Neural progenitor cell (in vitro differentiated cells): Measurements from ENCODE around the gene CTNNA3. TPM values are rescaled to one million over a fixed set of nuclear protein-coding genes. Genes with fewer than 3 reads are reported as not detected.

Experiments
- DNase-seq: peaks from one replicate; pipeline ENCODE4 v3.0.0-alpha.2; 2016; ENCODE audit warnings: low spot score
- H2AFZ ChIP-seq: fragments of 200-600 bp; sonication (generic); replicated peaks from 2 replicates; pipeline ENCODE4 v1.6.1; 2016; ENCODE audit warnings: antibody characterized with exemption
- H3F3A ChIP-seq: fragments of 200-600 bp; sonication (generic); 2 replicates; pipeline ENCODE4 v1.6.1; 2016; ENCODE audit warnings: antibody characterized with exemption, low read depth
- H3K27ac ChIP-seq: fragments of 200-600 bp; sonication (generic); 2 replicates; pipeline ENCODE4 v1.5.1; 2016; ENCODE audit warnings: mild to moderate bottlenecking
- H3K27me3 ChIP-seq: fragments of 200-600 bp; sonication (generic); 2 replicates; pipeline ENCODE4 v1.6.1; 2016; ENCODE audit warnings: mild to moderate bottlenecking, moderate library complexity
- H3K36me3 ChIP-seq: fragments of 200-600 bp; sonication (generic); 2 replicates; pipeline ENCODE4 v1.5.1; 2016
- H3K4me1 ChIP-seq: fragments of 200-600 bp; sonication (generic); 2 replicates; pipeline ENCODE4 v1.6.1; 2016; ENCODE audit warnings: mixed run types
- H3K4me2 ChIP-seq: fragments of 200-600 bp; sonication (generic); 2 replicates; pipeline ENCODE4 v1.6.1; 2016
- H3K4me3 ChIP-seq: fragments of 200-600 bp; sonication (generic); 2 replicates; pipeline ENCODE4 v1.5.1; 2016
- H3K79me2 ChIP-seq: fragments of 200-600 bp; sonication (generic); 2 replicates; pipeline ENCODE4 v1.6.1; 2016; ENCODE audit warnings: low read depth
- H3K9ac ChIP-seq: fragments of 200-600 bp; sonication (generic); 2 replicates; pipeline ENCODE4 v1.6.1; 2016
- H3K9me3 ChIP-seq: fragments of 200-600 bp; sonication (generic); 2 replicates; pipeline ENCODE4 v1.5.1; 2016; ENCODE audit warnings: low read depth
- H4K20me1 ChIP-seq: fragments of 200-600 bp; sonication (generic); 2 replicates; pipeline ENCODE4 v1.6.1; 2016; ENCODE audit warnings: low read depth
- H3K27ac Mint-ChIP-seq: 3 replicates; pipeline ENCODE4 v1.8.0; 2021; ENCODE audit warnings: mixed read lengths
- H3K27me3 Mint-ChIP-seq: 2 replicates; pipeline ENCODE4 v1.8.0; 2022; ENCODE audit warnings: low read depth, mild to moderate bottlenecking, inconsistent platforms, moderate library complexity, mixed read lengths; ENCODE audit not compliant: insufficient read depth
- H3K36me3 Mint-ChIP-seq: 3 replicates; pipeline ENCODE4 v1.8.0; 2021; ENCODE audit warnings: mixed read lengths
- H3K4me1 Mint-ChIP-seq: 3 replicates; pipeline ENCODE4 v1.8.0; 2021; ENCODE audit warnings: mixed read lengths
- H3K4me3 Mint-ChIP-seq: 3 replicates; pipeline ENCODE4 v1.8.0; 2021; ENCODE audit warnings: mild to moderate bottlenecking, moderate library complexity, mixed read lengths
- H3K9me3 Mint-ChIP-seq: 3 replicates; pipeline ENCODE4 v1.8.0; 2020; ENCODE audit warnings: mixed read lengths
- EZH2 ChIP-seq: fragments of 200-600 bp; sonication (generic); IDR thresholded peaks from 2 replicates; pipeline ENCODE4 v1.6.1; 2017; ENCODE audit warnings: antibody characterized with exemption, mild to moderate bottlenecking, moderate library complexity
- EZH2phosphoT487 ChIP-seq: fragments of 200-600 bp; sonication (generic); IDR thresholded peaks from 2 replicates; pipeline ENCODE4 v1.6.1; 2017; ENCODE audit warnings: antibody characterized with exemption
- total RNA-seq: library from RNA; depleted of rRNA; stranded (reverse); fragments of >200 nt; gene quantifications from 2 replicates; pipeline ENCODE4 v1.2.3, GENCODE V29; 2015; ENCODE audit warnings: low replicate concordance
- TF ChIP-seq, protein P1 (sequence below): fragments of 200-600 bp; sonication (generic); IDR thresholded peaks from 2 replicates; pipeline ENCODE4 v1.5.1; 2017; ENCODE audit warnings: antibody characterized with exemption, mild to moderate bottlenecking

CTNNA3 gene
- total RNA-seq, 1 donor from 2014 or later: 12.9 TPM

DNA sequence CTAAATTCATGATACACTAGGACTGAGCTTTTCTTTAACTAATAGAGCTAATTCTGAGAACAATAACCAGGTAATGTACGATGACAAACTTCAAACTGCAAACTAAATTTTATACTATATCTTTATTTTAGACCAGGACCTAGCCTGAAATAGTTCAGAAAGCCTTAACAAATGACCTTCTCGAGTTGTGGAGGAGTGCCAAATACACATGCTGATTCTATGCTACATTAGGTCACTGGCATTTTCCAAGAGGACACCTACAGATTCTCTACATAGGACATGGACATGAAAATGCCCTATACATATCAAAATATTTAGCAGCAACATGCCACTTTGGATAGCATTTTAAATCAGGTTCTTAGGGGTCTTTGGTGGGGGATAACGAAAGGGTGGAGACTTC lies 814.2 kb downstream of the CTNNA3 start:
- Mint-ChIP-seq H3K9me3 (no peaks in the 10 kb centered on the region), H3K4me1 (no peaks in the 10 kb centered on the region), H3K4me3 (no peak overlapping the region), H3K27ac (no peak overlapping the region), H3K36me3 (no peaks in the 10 kb centered on the region), H3K27me3 (peaks cover 2% of the 10 kb centered on the region)
- H3K4me1 ChIP-seq: no peaks in the 10 kb centered on the region
- H2AFZ ChIP-seq: no peak overlapping the region
- no peaks in the 10 kb centered on the region for H3K79me2 ChIP-seq
- no peak overlapping the region for H3K9ac ChIP-seq
- H3K4me2 ChIP-seq: no peak overlapping the region
- H3K4me3 ChIP-seq: no peak overlapping the region
- H4K20me1 ChIP-seq: no peaks in the 10 kb centered on the region
- no peaks in the 10 kb centered on the region for H3K27me3 ChIP-seq
- H3K27ac ChIP-seq: no peak overlapping the region
- H3K9me3 ChIP-seq: no peaks in the 10 kb centered on the region
- DNase-seq: no peak
- no peaks in the 10 kb centered on the region for H3K36me3 ChIP-seq
- no peaks in the 10 kb centered on the region for H3F3A ChIP-seq
- TF ChIP-seq EZH2 (no peak), EZH2phosphoT487 (no peak)
- TF ChIP-seq, protein P1, sequence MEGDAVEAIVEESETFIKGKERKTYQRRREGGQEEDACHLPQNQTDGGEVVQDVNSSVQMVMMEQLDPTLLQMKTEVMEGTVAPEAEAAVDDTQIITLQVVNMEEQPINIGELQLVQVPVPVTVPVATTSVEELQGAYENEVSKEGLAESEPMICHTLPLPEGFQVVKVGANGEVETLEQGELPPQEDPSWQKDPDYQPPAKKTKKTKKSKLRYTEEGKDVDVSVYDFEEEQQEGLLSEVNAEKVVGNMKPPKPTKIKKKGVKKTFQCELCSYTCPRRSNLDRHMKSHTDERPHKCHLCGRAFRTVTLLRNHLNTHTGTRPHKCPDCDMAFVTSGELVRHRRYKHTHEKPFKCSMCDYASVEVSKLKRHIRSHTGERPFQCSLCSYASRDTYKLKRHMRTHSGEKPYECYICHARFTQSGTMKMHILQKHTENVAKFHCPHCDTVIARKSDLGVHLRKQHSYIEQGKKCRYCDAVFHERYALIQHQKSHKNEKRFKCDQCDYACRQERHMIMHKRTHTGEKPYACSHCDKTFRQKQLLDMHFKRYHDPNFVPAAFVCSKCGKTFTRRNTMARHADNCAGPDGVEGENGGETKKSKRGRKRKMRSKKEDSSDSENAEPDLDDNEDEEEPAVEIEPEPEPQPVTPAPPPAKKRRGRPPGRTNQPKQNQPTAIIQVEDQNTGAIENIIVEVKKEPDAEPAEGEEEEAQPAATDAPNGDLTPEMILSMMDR: no peak

DNA sequence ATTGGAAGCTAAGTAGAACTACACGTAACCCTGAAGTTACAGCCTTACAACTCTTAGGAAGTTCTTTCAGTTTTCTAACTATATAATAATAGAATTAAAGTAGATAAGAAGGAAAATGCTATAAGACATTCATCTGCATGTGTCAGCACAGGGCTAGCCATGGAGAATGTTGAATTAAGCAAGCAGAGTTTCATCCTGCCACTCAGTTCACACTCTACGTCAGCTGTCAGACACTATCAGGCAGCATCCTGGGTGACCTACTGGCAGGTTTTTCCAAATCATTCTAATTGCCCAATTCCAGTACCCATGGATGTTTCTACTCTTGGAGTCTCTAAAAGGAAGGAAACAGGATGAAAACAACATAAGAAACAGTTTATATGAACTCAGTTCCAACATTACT lies 815.2 kb downstream of the CTNNA3 start:
- no peak overlapping the region for H3K4me2 ChIP-seq
- no peak overlapping the region for H2AFZ ChIP-seq
- Mint-ChIP-seq H3K9me3 (no peaks in the 10 kb centered on the region), H3K27me3 (no peaks in the 10 kb centered on the region), H3K4me3 (no peak overlapping the region), H3K36me3 (no peaks in the 10 kb centered on the region), H3K27ac (no peak overlapping the region), H3K4me1 (no peaks in the 10 kb centered on the region)
- no peaks in the 10 kb centered on the region for H3K4me1 ChIP-seq
- H3F3A ChIP-seq: no peaks in the 10 kb centered on the region
- no peaks in the 10 kb centered on the region for H3K79me2 ChIP-seq
- no peak for DNase-seq
- H3K27me3 ChIP-seq: no peaks in the 10 kb centered on the region
- H4K20me1 ChIP-seq: no peaks in the 10 kb centered on the region
- TF ChIP-seq EZH2phosphoT487 (no peak), EZH2 (no peak)
- TF ChIP-seq, protein P1: no peak
- no peak overlapping the region for H3K9ac ChIP-seq
- H3K27ac ChIP-seq: no peak overlapping the region
- no peak overlapping the region for H3K4me3 ChIP-seq
- H3K36me3 ChIP-seq: no peaks in the 10 kb centered on the region
- no peaks in the 10 kb centered on the region for H3K9me3 ChIP-seq

DNA sequence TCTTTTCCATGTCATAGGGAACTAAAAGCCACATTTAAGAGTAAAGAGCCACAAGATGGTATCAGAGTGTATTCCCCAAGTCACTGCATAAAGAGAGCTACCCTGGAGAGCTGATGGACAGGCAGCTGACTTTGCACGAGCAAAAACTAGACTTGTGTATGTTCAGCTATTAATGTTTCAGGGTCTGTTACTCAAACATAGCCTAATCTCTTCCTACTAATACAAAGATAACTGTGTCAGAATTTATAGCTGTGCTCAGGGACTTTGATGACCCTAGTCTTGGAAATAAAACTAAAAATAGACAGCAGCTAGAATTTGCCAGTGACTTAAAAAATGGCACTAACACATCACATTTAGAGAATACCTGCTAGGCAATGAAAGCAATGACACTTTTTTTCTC lies 815.7 kb downstream of the CTNNA3 start:
- no peak overlapping the region for H3K4me3 Mint-ChIP-seq
- no peaks in the 10 kb centered on the region for H3K27me3 Mint-ChIP-seq
- H4K20me1 ChIP-seq: no peaks in the 10 kb centered on the region
- no peaks in the 10 kb centered on the region for H3F3A ChIP-seq
- H3K27me3 ChIP-seq: no peaks in the 10 kb centered on the region
- TF ChIP-seq EZH2 (no peak), EZH2phosphoT487 (no peak)
- TF ChIP-seq, protein P1: no peak
- no peak overlapping the region for H3K4me3 ChIP-seq
- no peaks in the 10 kb centered on the region for H3K79me2 ChIP-seq
- DNase-seq: no peak
- H3K27ac ChIP-seq: no peak overlapping the region
- H2AFZ ChIP-seq: no peak overlapping the region
- no peaks in the 10 kb centered on the region for H3K9me3 Mint-ChIP-seq
- H3K4me1 Mint-ChIP-seq: no peaks in the 10 kb centered on the region
- H3K9me3 ChIP-seq: no peaks in the 10 kb centered on the region
- no peaks in the 10 kb centered on the region for H3K4me1 ChIP-seq
- H3K36me3 Mint-ChIP-seq: no peaks in the 10 kb centered on the region
- H3K9ac ChIP-seq: no peak overlapping the region
- H3K4me2 ChIP-seq: no peak overlapping the region
- no peaks in the 10 kb centered on the region for H3K36me3 ChIP-seq
- no peak overlapping the region for H3K27ac Mint-ChIP-seq

DNA sequence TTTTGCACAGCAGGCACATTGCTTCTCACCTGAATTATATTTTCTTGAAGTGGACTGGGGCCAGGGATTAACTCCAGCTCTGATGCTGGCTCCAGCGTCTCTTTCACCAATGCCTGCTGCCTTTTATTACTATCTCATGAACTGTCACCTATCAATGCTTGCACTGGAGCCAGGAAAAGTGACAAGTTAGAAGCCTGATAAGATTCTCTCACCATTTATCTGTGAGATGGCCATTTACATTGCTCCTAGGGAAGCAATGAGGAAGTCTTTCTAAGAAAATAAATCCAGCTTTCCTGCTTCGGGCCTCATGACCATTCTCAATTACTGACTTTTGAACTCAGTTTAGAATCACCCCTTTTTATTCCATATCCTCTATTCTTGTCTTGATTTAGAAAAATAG lies 818.6 kb downstream of the CTNNA3 start:
- Histone ChIP-seq H3K36me3 (no peaks in the 10 kb centered on the region), H3F3A (no peaks in the 10 kb centered on the region), H3K4me3 (no peak overlapping the region), H3K9ac (no peak overlapping the region), H2AFZ (no peak overlapping the region), H3K27me3 (no peaks in the 10 kb centered on the region), H3K4me1 (no peaks in the 10 kb centered on the region), H3K27ac (no peak overlapping the region), H4K20me1 (no peaks in the 10 kb centered on the region), H3K9me3 (no peaks in the 10 kb centered on the region), H3K79me2 (no peaks in the 10 kb centered on the region), H3K4me2 (no peak overlapping the region)
- no peaks in the 10 kb centered on the region for H3K9me3 Mint-ChIP-seq
- no peak for DNase-seq
- H3K27ac Mint-ChIP-seq: no peak overlapping the region
- H3K27me3 Mint-ChIP-seq: peaks cover 3% of the 10 kb centered on the region
- H3K4me1 Mint-ChIP-seq: no peaks in the 10 kb centered on the region
- no peaks in the 10 kb centered on the region for H3K36me3 Mint-ChIP-seq
- TF ChIP-seq, protein P1: no peak
- TF ChIP-seq EZH2phosphoT487 (no peak), EZH2 (no peak)
- H3K4me3 Mint-ChIP-seq: no peak overlapping the region
